HepG2 (cell line): ENCODE measurements around the gene GLRX5. TPM values are rescaled to one million over a fixed set of nuclear protein-coding genes. Genes with fewer than 3 reads are reported as not detected.

ENCODE experiments used
- AGO1 ChIP-seq: fragments of 200-400 bp; formaldehyde crosslinking; IDR thresholded peaks from 2 replicates; pipeline ENCODE4 v1.6.1; 2017; ENCODE audit warnings: mild to moderate bottlenecking, low read depth, low read length, moderate library complexity; ENCODE audit not compliant: poor library complexity, severe bottlenecking
- ARNT2 ChIP-seq: sonication (generic); formaldehyde crosslinking; IDR thresholded peaks from 2 replicates; pipeline ENCODE4 v1.8.0; 2022; ENCODE audit warnings: mild to moderate bottlenecking, low read depth, missing genetic modification reagents, moderate library complexity
- FOSL1 ChIP-seq: sonication (generic); formaldehyde crosslinking; IDR thresholded peaks from 2 replicates; pipeline ENCODE4 v1.9.0; 2021; ENCODE audit warnings: missing genetic modification reagents, borderline replicate concordance
- LCORL ChIP-seq, 2 experiments: fragments of 450-650 bp in 1 of 2; sonication (generic) in 1 of 2; formaldehyde crosslinking in 1 of 2; IDR thresholded peaks; 2 replicates each; pipeline versions ENCODE4 v1.5.0 to v1.6.1; 2017 to 2020; ENCODE audit warnings: antibody characterized with exemption in 1 of 2, missing genetic modification reagents in 1 of 2
- SMAD3 ChIP-seq: sonication (generic); formaldehyde crosslinking; IDR thresholded peaks from 2 replicates; pipeline ENCODE4 v1.4.0; 2020; ENCODE audit warnings: missing genetic modification reagents
- TBX2 ChIP-seq: sonication (generic); formaldehyde crosslinking; IDR thresholded peaks from 2 replicates; pipeline ENCODE4 v1.5.0; 2020; ENCODE audit warnings: missing genetic modification reagents, mild to moderate bottlenecking, borderline replicate concordance
- THRA ChIP-seq: sonication (generic); formaldehyde crosslinking; IDR thresholded peaks from 2 replicates; pipeline ENCODE4 v1.4.0; 2020; ENCODE audit warnings: missing genetic modification reagents, borderline replicate concordance
- ZBTB4 ChIP-seq: sonication (generic); formaldehyde crosslinking; IDR thresholded peaks from 2 replicates; pipeline ENCODE4 v1.4.0; 2020; ENCODE audit warnings: missing genetic modification reagents, mild to moderate bottlenecking, borderline replicate concordance
- ZFP90 ChIP-seq: sonication (generic); formaldehyde crosslinking; IDR thresholded peaks from 2 replicates; pipeline ENCODE4 v1.8.0; 2022; ENCODE audit warnings: missing genetic modification reagents, mild to moderate bottlenecking, inconsistent platforms, borderline replicate concordance
- ZNF263 ChIP-seq: sonication (generic); formaldehyde crosslinking; IDR thresholded peaks from 2 replicates; pipeline ENCODE4 v1.4.0; 2020; ENCODE audit warnings: missing genetic modification reagents
- ZNF318 ChIP-seq: sonication (generic); formaldehyde crosslinking; IDR thresholded peaks from 2 replicates; pipeline ENCODE4 v1.4.0; 2020; ENCODE audit warnings: mild to moderate bottlenecking, missing genetic modification reagents
- ZNF362 ChIP-seq: sonication (generic); formaldehyde crosslinking; IDR thresholded peaks from 2 replicates; pipeline ENCODE4 v1.4.0; 2020; ENCODE audit warnings: missing genetic modification reagents, mild to moderate bottlenecking, borderline replicate concordance
- ZNF674 ChIP-seq: sonication (generic); formaldehyde crosslinking; IDR thresholded peaks from 2 replicates; pipeline ENCODE4 v1.5.0; 2020; ENCODE audit warnings: low read depth, mild to moderate bottlenecking, missing genetic modification reagents
- ZNF883 ChIP-seq: sonication (generic); formaldehyde crosslinking; IDR thresholded peaks from 2 replicates; pipeline ENCODE4 v1.5.1; 2020; ENCODE audit warnings: mild to moderate bottlenecking, missing genetic modification reagents; ENCODE audit errors: not compliant biosample characterization
- polyA plus RNA-seq, 8 experiments: library from polyadenylated mRNA; depleted of rRNA in 3 of 8; stranded (reverse) in 7 of 8; unstranded in 1 of 8; fragments of >200 nt; fragmentation: Illumina TruSeq in 4 of 8; extraction: Trizol in 4 of 8; gene quantifications; 2 replicates each; pipeline versions ENCODE4 v1.2.1 to v1.2.3, GENCODE V29; 2011 to 2016; ENCODE audit warnings: low read depth in 4 of 8, missing spikeins in 1 of 8, mixed read lengths in 1 of 8; ENCODE audit not compliant: insufficient read depth in 1 of 8
- total RNA-seq, 5 experiments: library from RNA; depleted of rRNA; stranded (reverse); fragments of >200 nt; fragmentation: Illumina TruSeq; extraction: Trizol; gene quantifications; 2 replicates each; pipeline ENCODE4 v1.2.3, GENCODE V29; 2016; ENCODE audit warnings: low read depth in 1 of 5

GLRX5 gene
- total and polyA plus RNA-seq, 2 of the 13 experiments (the other 11 are each of a cell fraction or from before 2014, with no cell fraction given) = 122 to 146 TPM

GRCh38 chr14:95516554-95517181 is 18.2 kb upstream of the GLRX5 start, which contains the start of gene SYNE3 (continued):
- no peak for TF ChIP-seq ZNF362 (CRISPR knock-in tag)
- no peak; the same call in 1 of the 2 replicates for TF ChIP-seq ZBTB4 (CRISPR knock-in tag)
- 0 out of 2 replicates have a peak, but pooled peaks have one; percentile 5 for TF ChIP-seq ZFP90 (CRISPR knock-in tag)
- TF ChIP-seq LCORL (IDR thresholded peaks at IDR 0.05) = no peak
- TF ChIP-seq LCORL (CRISPR knock-in tag; IDR thresholded peaks at IDR 0.05) = no peak
- TF ChIP-seq TBX2 (CRISPR knock-in tag) = no peak
- TF ChIP-seq THRA = no peak
- peak; percentile 53 for TF ChIP-seq ZNF883 (CRISPR knock-in tag)
- no peak for TF ChIP-seq ZNF318 (CRISPR knock-in tag)
- TF ChIP-seq ARNT2 (CRISPR knock-in tag) = peak; percentile 29; the same call in 1 of the 2 replicates
- TF ChIP-seq ZNF674 (CRISPR knock-in tag) = no peak
- TF ChIP-seq SMAD3 (CRISPR knock-in tag) = no peak
- no peak for TF ChIP-seq FOSL1 (CRISPR knock-in tag)
- no peak for TF ChIP-seq ZNF263 (CRISPR knock-in tag)
- peak; percentile 25 for TF ChIP-seq AGO1
